GM19324 (cell line): Measurements from ENCODE around the gene LRRC14B.
"Not testable (repeated sequence)": the region's sequence is repeated elsewhere in the genome, so short reads cannot be mapped to it uniquely, and the experiment has no call there.

Experiments used
- ATAC-seq: cut with Tn5 transposase; IDR thresholded peaks from one replicate; pipeline ENCODE4 v1.9.1; 2021; ENCODE audit warnings: mild to moderate bottlenecking, moderate library complexity; ENCODE audit not compliant: unreplicated experiment, low FRiP score

Gene LRRC14B

GRCh38 chr5:228886-229285, 37.6 kb downstream of the LRRC14B start:
- no peak for ATAC-seq

GRCh38 chr5:230711-231110, 39.4 kb downstream of the LRRC14B start:
- ATAC-seq: no peak

GRCh38 chr5:231661-232060, 40.4 kb downstream of the LRRC14B start:
- ATAC-seq: no peak

GRCh38 chr5:233426-233825, 42.1 kb downstream of the LRRC14B start:
- not testable (repeated sequence) for ATAC-seq

GRCh38 chr5:234450-234849, 43.2 kb downstream of the LRRC14B start:
- no peak for ATAC-seq

GRCh38 chr5:235527-235926, 44.2 kb downstream of the LRRC14B start:
- not testable (repeated sequence) for ATAC-seq

GRCh38 chr5:237931-238330, 46.6 kb downstream of the LRRC14B start:
- ATAC-seq: not testable (repeated sequence)

- not testable (repeated sequence) for ATAC-seq
Observed at GRCh38 chr5:240550-240949, 49.3 kb downstream of the LRRC14B start.

- not testable (repeated sequence) for ATAC-seq
Observed at GRCh38 chr5:241045-241669, 49.9 kb downstream of the LRRC14B start.

- not testable (repeated sequence) for ATAC-seq
Observed at GRCh38 chr5:243683-244367, 52.5 kb downstream of the LRRC14B start.

- not testable (repeated sequence) for ATAC-seq
Observed at GRCh38 chr5:245717-246116, 54.4 kb downstream of the LRRC14B start.
